Fibroblast of the aortic adventitia (primary cell): ENCODE data around the gene AHI1. TPM values are rescaled to one million over a fixed set of nuclear protein-coding genes. Genes with fewer than 3 reads are reported as not detected.

ENCODE experiments used
- DNase-seq: peaks from one replicate; pipeline ENCODE4 v3.0.0-alpha.2; 2010; ENCODE audit warnings: low read depth
- H3K4me3 ChIP-seq: 2 replicates; pipeline ENCODE4 v1.5.1; 2011; ENCODE audit warnings: low read depth, mild to moderate bottlenecking, control low read depth, low read length, moderate library complexity
- total RNA-seq: library from RNA; depleted of rRNA; stranded (reverse); fragments of >200 nt; gene quantifications from 2 replicates; pipeline ENCODE4 v1.2.3, GENCODE V29; 2012; ENCODE audit warnings: low replicate concordance
- TF ChIP-seq, protein P1 (sequence below): IDR thresholded peaks from 2 replicates; pipeline ENCODE4 v1.5.1; 2011; ENCODE audit warnings: mild to moderate bottlenecking, low read length, control low read depth, inconsistent platforms; ENCODE audit not compliant: insufficient read depth

AHI1 gene
- total RNA-seq, 1 donor: 33.4 TPM

DNA sequence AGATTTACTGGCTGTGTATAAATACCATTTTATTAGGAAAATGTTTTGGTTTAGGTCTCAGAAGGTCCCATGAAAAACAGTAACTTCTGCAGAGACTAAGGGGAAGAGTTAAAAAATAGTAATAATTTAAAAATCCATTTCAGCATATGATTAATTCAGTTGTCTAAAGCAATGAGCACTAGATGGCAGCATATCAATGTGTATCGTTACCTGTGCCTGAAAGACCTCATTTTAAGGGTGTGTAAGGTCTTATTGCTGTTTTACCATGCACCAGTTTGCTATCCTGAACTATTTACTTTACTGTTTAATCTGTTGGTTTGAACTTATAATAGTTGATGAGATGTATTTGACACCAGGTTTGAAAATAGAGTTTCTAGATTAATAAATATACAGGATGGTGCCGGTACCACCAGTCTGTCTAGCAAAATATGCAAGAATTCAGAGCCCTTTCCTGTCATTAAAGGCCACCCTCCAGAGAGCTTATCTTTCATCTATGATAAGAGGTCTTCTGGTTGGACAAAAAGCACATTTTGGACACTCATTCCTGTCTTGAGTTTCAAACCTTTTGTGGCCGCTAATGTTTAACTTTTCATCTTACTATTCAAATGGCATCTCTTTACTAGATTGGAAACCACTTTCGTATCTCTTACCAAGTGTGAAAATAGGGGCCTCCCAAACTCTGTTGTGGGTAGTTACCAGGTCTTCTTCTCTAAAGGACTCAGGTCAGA lies 8.9 kb upstream of the AHI1 start:
- no peak overlapping the region for H3K4me3 ChIP-seq
- DNase-seq: peak; percentile 82
- TF ChIP-seq, protein P1, sequence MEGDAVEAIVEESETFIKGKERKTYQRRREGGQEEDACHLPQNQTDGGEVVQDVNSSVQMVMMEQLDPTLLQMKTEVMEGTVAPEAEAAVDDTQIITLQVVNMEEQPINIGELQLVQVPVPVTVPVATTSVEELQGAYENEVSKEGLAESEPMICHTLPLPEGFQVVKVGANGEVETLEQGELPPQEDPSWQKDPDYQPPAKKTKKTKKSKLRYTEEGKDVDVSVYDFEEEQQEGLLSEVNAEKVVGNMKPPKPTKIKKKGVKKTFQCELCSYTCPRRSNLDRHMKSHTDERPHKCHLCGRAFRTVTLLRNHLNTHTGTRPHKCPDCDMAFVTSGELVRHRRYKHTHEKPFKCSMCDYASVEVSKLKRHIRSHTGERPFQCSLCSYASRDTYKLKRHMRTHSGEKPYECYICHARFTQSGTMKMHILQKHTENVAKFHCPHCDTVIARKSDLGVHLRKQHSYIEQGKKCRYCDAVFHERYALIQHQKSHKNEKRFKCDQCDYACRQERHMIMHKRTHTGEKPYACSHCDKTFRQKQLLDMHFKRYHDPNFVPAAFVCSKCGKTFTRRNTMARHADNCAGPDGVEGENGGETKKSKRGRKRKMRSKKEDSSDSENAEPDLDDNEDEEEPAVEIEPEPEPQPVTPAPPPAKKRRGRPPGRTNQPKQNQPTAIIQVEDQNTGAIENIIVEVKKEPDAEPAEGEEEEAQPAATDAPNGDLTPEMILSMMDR: peak; percentile 49

GRCh38 chr6:135505648-135506047 lies 8.1 kb upstream of the AHI1 start:
- H3K4me3 ChIP-seq: no peak overlapping the region
- TF ChIP-seq, protein P1: no peak
- no peak for DNase-seq

DNA sequence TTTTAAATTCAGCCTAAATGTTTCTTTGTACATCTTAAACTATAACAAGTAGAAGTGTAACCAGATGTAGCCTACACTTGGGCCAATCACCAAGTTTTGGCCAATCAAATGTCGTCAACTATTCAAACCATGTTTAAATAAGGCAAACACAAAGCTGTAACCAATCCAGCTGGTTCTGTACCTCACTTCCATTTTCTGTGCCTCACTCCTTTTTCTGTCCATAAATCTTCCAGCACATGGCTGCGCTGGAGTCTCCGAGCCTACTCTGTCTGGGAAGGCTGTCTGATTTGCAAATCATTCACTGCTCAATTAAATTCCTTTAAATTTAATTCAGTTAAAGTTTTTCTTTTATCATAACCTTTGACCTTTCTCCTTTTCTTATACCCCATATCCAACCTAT lies 7.7 kb upstream of the AHI1 start:
- DNase-seq: no peak
- H3K4me3 ChIP-seq: no peak overlapping the region
- TF ChIP-seq, protein P1: no peak

DNA sequence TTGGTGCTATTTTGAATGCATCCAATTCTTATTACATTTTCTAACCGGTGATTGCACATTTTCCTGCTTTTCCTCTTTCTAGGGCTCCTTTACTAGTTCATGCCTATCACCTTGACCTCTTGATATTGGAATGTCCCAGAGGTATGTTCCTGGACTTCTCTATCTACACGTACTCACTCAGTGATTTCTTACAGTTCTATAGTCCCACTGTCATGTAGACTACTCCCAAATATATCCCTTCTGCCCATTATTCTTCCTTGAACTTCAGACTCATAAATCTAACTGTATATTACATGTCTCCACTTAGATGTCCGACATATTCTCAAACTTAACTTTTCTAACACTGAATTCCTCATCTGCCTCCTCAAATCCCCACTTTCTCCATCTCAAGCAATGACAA lies 7.2 kb upstream of the AHI1 start:
- DNase-seq: no peak
- H3K4me3 ChIP-seq: no peak overlapping the region
- TF ChIP-seq, protein P1: no peak

DNA sequence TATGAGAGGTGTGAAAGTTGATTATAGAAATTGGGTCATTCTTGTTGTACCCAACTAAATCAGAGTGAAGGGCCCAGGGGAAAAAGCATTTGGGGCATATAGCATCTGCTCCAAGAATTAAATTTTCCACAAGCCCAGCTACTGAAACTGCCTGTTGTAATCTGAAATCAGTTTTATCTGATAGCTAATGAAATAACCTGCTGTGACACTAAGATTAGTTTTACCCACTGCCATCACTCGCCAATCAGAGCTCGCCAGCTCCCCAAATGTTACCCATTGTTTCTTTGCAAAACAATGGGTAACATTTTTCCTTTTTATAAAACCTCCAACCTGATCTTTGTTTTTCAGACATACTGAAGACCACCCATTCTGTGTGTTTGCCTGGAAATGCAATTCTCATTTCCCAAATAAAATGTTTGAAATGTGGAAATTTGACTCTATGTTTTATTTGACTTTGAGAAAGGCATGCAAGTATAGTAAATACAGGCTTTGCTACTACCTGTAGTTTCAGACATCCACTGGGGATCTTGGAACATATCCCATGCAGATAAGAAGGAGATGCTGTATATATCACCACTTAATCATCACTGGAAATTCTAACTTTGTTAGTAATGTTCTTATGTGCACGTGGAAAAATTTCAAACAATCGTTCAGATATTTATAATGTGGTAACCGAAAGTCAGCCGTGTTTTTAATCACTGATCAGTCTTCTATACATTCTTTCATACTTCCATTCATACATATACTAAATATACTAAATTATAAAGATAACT lies 6.3 kb upstream of the AHI1 start:
- no peak overlapping the region for H3K4me3 ChIP-seq
- DNase-seq: no peak
- TF ChIP-seq, protein P1: no peak

DNA sequence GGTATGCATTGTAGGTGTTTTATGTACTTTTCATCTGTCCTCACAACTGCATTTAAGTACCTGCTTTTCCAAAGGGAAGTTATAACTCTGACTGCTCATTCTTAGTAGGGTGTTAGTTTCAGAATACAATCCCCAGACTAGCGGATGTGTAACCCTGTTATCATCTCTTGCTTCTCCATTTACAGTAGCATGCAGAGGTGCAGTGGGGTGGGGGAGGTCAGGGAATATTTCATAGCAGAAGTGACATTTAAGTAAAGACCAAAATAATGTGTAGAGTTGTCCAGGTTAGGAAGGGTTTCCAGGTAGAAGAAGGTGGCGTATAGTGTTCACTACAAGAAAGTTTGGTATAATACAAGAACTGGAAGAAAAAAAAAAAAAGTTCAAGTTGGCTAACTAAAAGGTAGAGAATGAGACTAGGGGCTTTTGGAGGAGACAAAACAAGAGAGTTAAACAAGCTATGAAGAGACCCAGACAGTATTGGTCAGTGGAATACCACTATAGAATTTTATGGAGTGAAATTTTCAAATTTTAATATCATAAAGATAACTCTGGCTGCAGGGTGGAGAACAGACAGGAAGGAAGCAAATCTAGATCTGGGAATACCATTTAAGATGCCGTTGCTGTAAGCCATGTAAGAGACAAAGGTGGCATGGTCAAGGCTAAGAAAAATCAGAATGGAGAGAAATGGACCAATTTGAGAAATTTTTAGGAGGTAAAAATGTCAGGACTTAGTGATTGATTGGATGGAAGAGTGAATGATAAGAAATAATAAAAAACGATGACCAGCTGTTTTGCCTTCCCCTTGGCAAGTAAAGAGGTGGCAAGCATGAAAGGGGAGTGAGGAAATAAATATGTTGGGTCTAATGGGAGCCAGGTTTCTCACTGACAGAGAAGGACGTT lies 2.2 kb upstream of the AHI1 start:
- no peak for DNase-seq
- TF ChIP-seq, protein P1: no peak
- no peak overlapping the region for H3K4me3 ChIP-seq
